Right lobe of liver (tissue), 6 donors: Measurements from ENCODE around the gene HLA-DMB. TPM values are rescaled to one million over a fixed set of nuclear protein-coding genes. Genes with fewer than 3 reads are reported as not detected.

ENCODE experiments used
- ATAC-seq, 4 donors: fragments of 200-7000 bp; cut with Tn5 transposase; one replicate each; pipeline ENCODE4 v1.9.1; 2020; ENCODE audit warnings: mild to moderate bottlenecking in 4 of 4, moderate library complexity in 4 of 4
- DNase-seq, 3 donors: peaks; one replicate each; pipeline ENCODE4 v3.0.0-alpha.2; 2020
- H3K27ac ChIP-seq, 3 donors: fragments of 200-600 bp; one replicate each; pipeline ENCODE4 v1.8.0; 2022
- H3K27me3 ChIP-seq, 2 donors: fragments of 200-600 bp; one replicate each; pipeline ENCODE4 v1.8.0; 2022
- H3K36me3 ChIP-seq, 4 donors: fragments of 200-600 bp; sonication (generic) in 1 of 4; one replicate each; pipeline versions ENCODE4 v1.5.1 to v1.8.0; 2017 to 2022; ENCODE audit warnings: control low read depth in 1 of 4
- H3K4me1 ChIP-seq, 4 donors: fragments of 200-600 bp; sonication (generic) in 1 of 4; one replicate each; pipeline versions ENCODE4 v1.5.1 to v1.8.0; 2017 to 2022; ENCODE audit warnings: control low read depth in 1 of 4
- H3K4me3 ChIP-seq, 3 donors: fragments of 200-600 bp; one replicate each; pipeline ENCODE4 v1.8.0; 2022
- H3K9me3 ChIP-seq, 4 donors: fragments of 200-600 bp; sonication (generic) in 1 of 4; one replicate each; pipeline versions ENCODE4 v1.5.1 to v1.8.0; 2017 to 2022; ENCODE audit warnings: control low read depth in 1 of 4
- CTCF ChIP-seq, 4 donors: fragments of 200-600 bp in 3 of 4; fragments of 450-650 bp in 1 of 4; IDR thresholded peaks; one replicate each; pipeline versions ENCODE4 v1.5.1 to v1.8.0; 2016 to 2022; ENCODE audit warnings: antibody characterized with exemption in 4 of 4, mild to moderate bottlenecking in 2 of 4
- POLR2A ChIP-seq: fragments of 450-650 bp; IDR thresholded peaks from one replicate; pipeline ENCODE4 v1.6.1; 2017; ENCODE audit warnings: antibody characterized with exemption, mild to moderate bottlenecking
- WGBS: methylation state at CpG from one replicate; pipeline ENCODE4 v1.1.6; 2018; ENCODE audit warnings: low coverage, low lambda C conversion rate; ENCODE audit not compliant: insufficient coverage; ENCODE audit errors: missing lambda C conversion rate; 5-methylcytosine and 5-hydroxymethylcytosine counted together
- intact Hi-C, 2 donors: fragments of 100-400 bp; cut with DNase I; formaldehyde crosslinking; loops; one replicate each; pipeline versions ENCODE4 v1.11.2 to v1.14.1; 2022
- total RNA-seq, 6 experiments: library from RNA; depleted of rRNA in 2 of 6; stranded (reverse); fragments of >200 nt in 2 of 6; fragmentation: NEBNext Ultra II Directional in 3 of 6; extraction: Animal tissue kit (Norgen Biotek cat#: 25700) in 3 of 6; gene quantifications; one replicate each; pipeline versions ENCODE4 v1.1.0 to v1.2.4, GENCODE V29; 2016 to 2023
- donor health status: DM: no; HTN: yes; CAD: no.
- donor health status: DM: no; HTN: no; CAD: no.
- donor health status: DM: no; HTN: no; CAD: no.
- donor health status: DM: no; HTN: yes; CAD: no.
- donor health status: DM: no; HTN: yes; CAD: no.

The HLA-DMB gene
- total RNA-seq, 6 experiments from 2014 or later = 1.8 to 22.0 (median 6.5) TPM

DNA sequence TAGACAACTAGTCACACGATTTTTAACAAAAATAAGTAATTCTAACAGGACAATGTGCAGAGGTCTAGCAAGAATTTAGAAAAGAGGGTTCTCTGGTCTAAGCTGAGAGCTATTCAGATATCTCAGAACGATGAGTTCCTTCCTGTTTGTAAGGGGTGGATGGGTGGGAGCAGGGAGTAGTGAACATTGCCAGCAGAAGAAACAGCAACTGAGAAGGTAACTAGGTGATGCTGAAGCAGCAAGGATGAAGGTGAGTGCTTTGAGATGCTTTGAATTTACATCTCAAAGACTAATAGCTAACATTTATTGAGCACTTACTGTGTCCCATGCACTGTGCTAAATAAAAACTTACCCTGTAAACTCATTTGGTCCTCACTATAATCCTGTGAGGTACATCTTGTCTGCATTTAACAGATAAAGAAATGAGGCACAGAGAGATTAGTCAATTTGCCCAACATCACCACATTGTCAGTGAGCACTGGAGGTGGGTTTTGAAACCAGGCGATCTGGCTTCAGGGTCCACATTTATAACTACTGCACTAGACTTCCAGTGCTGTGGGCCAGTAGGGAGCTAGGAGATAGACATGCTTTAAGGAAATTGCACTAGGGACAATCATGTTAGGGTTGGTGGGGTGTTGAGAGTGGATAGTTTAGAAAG is 43.3 kb upstream of the HLA-DMB start:
- no peak for DNase-seq
- peak in 1 of 4 donors; percentile 8 for ATAC-seq
- H3K36me3 ChIP-seq = peaks cover 18 to 34% (median 26%) of the 10 kb centered on the region in 4 donors
- no peak overlapping the region for H3K4me3 ChIP-seq
- no peaks in the 10 kb centered on the region for H3K9me3 ChIP-seq
- 24% methylated on average over 3 of the region's 3 CpGs for WGBS
- H3K27me3 ChIP-seq = no peaks in the 10 kb centered on the region
- TF ChIP-seq CTCF (IDR thresholded peaks at IDR 0.05) (no peak), POLR2A (no peak)
- no peak overlapping the region for H3K27ac ChIP-seq
- peaks cover 0 to 24% (median 6%) of the 10 kb centered on the region in 4 donors for H3K4me1 ChIP-seq
- intact Hi-C loops = no loop called here

DNA sequence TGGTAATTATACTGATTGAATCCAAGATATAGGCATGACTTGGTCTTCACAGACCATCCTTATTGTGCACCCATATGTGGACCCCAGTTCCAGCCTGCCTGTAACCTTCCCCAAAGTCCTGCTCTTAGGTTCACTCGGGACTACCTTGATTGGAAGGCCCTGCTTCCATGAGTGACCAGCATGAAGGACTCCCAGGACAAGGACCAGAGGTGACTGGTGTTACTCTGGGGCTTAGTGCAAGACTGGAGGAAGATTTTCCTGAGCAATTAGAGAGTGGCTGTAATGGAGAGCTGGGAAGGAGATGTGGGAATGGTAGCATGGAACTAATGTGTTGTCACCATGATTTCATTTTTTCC is 42.6 kb upstream of the HLA-DMB start:
- H3K4me1 ChIP-seq = peaks cover 0 to 28% (median 9%) of the 10 kb centered on the region in 4 donors
- DNase-seq = no peak
- H3K27ac ChIP-seq = no peak overlapping the region
- intact Hi-C loops = no loop called here
- H3K36me3 ChIP-seq = peaks cover 23 to 40% (median 32%) of the 10 kb centered on the region in 4 donors
- TF ChIP-seq POLR2A (no peak), CTCF (IDR thresholded peaks at IDR 0.05) (no peak)
- H3K4me3 ChIP-seq = no peak overlapping the region
- no peaks in the 10 kb centered on the region for H3K9me3 ChIP-seq
- H3K27me3 ChIP-seq = no peaks in the 10 kb centered on the region
- peak in 1 of 4 donors; percentile 29 for ATAC-seq
- 33% methylated on average over 1 of the region's 1 CpG for WGBS

- Histone ChIP-seq H3K4me1 (peaks cover 0 to 33% (median 12%) of the 10 kb centered on the region in 4 donors), H3K4me3 (no peak overlapping the region), H3K9me3 (no peaks in the 10 kb centered on the region), H3K27ac (no peak overlapping the region), H3K36me3 (peaks cover 29 to 46% (median 37%) of the 10 kb centered on the region in 4 donors), H3K27me3 (no peaks in the 10 kb centered on the region)
- peak in 1 of 4 donors; percentile 7 for ATAC-seq
- 39% methylated on average over 6 of the region's 6 CpGs for whole genome bisulfite sequencing
- TF ChIP-seq POLR2A (no peak), CTCF (IDR thresholded peaks at IDR 0.05) (no peak)
- intact Hi-C loops = no loop called here
- no peak for DNase-seq
These were observed 42.1 kb upstream of the HLA-DMB start for GRCh38 chr6:32982702-32983492.

DNA sequence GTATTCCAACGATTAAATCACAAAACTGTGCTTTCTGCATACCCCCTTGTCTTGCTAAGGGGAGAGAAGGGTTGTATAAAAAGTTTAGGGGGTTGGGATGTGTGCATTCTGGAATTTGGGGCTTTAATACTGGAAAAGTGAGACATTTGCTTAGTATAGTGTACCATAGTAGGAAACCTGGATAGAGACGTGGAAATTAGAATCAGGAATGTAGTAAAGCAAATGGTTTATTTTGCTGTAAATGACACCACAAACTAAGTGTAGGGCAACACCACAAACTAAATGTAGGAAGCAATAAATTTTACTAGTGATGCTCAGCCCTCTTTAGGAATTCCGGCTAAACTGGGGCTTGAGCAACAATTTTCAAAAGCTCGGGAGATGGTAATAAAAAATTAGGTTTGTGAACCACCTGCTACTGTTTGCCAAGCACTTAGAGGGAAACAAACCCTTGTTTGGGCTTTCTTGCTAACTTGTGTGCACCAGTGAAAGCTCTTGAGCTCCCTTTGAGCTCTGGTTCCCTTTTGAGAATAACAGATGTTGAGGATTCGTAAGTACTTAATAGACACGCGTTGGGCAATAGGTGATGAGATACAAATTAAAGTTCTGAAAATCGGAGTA is 41.4 kb upstream of the HLA-DMB start:
- no peak for TF ChIP-seq CTCF (IDR thresholded peaks at IDR 0.05)
- TF ChIP-seq POLR2A = no peak
- no peak for ATAC-seq
- intact Hi-C loops = no loop called here
- H3K4me3 ChIP-seq = no peak overlapping the region
- no peak overlapping the region for H3K27ac ChIP-seq
- H3K27me3 ChIP-seq = no peaks in the 10 kb centered on the region
- peaks cover 36 to 53% (median 42%) of the 10 kb centered on the region in 4 donors for H3K36me3 ChIP-seq
- DNase-seq = no peak
- 51% methylated on average over 8 of the region's 8 CpGs for WGBS
- H3K4me1 ChIP-seq = peaks cover 0 to 40% (median 15%) of the 10 kb centered on the region in 4 donors
- H3K9me3 ChIP-seq = no peaks in the 10 kb centered on the region
